SK-N-SH (cell line): ENCODE measurements around the gene TRPM3.

Source experiments
- FOSL2 ChIP-seq: IDR thresholded peaks from 2 replicates; pipeline ENCODE4 v1.4.0; 2012; ENCODE audit warnings: low read depth, mild to moderate bottlenecking, moderate library complexity, borderline replicate concordance
- POLR2AphosphoS5 ChIP-seq: IDR thresholded peaks from 2 replicates; pipeline ENCODE4 v1.6.1; 2012; ENCODE audit warnings: low read depth, low read length
- RAD21 ChIP-seq: IDR thresholded peaks from 2 replicates; pipeline ENCODE4 v1.6.1; 2012; ENCODE audit warnings: mild to moderate bottlenecking, low read length
- RCOR1 ChIP-seq: fragments of 150-350 bp; IDR thresholded peaks from 2 replicates; pipeline ENCODE4 v1.6.1; 2017; ENCODE audit warnings: antibody characterized with exemption, low read length
- SIN3A ChIP-seq: IDR thresholded peaks from 2 replicates; pipeline ENCODE4 v1.6.1; 2012; ENCODE audit warnings: low read depth, mild to moderate bottlenecking, low read length, moderate library complexity, borderline replicate concordance
- SMC3 ChIP-seq: IDR thresholded peaks from 2 replicates; pipeline ENCODE4 v1.6.1; 2012; ENCODE audit warnings: low read depth, low read length, improper control_type of control experiment
- TAF1 ChIP-seq: IDR thresholded peaks from 2 replicates; pipeline ENCODE4 v1.6.1; 2012; ENCODE audit warnings: low read depth, mild to moderate bottlenecking, low read length, moderate library complexity, borderline replicate concordance
- TCF12 ChIP-seq: IDR thresholded peaks from 2 replicates; pipeline ENCODE4 v1.4.0; 2012
- TF ChIP-seq, protein P1 (sequence below): fragments of 200-600 bp; sonication (generic); IDR thresholded peaks from 2 replicates; pipeline ENCODE4 v1.6.1; 2017; ENCODE audit warnings: antibody characterized with exemption, mild to moderate bottlenecking, moderate library complexity
- TF ChIP-seq, protein P2 (sequence below): IDR thresholded peaks from 2 replicates; pipeline ENCODE4 v1.6.1; 2012; ENCODE audit warnings: mild to moderate bottlenecking, low read depth, low read length, moderate library complexity

DNA sequence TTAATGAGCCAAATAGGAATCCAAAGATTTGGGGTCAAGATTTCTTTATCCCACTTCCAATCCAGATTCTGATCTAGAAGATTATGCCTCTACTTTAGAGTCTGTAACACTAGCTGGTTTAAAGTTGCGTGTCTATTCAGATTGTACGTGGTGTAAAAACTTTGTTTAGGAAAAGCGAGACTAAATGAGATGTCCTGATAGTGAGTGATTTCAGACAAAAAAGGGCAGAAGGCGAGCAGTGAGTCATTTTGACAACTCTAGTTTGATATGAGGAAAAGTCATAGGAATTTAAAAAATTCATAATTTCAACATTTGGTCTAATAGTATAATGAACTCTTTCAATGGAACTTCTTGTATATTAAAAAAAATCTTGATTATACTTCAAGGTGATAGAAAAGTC, 587.4 kb downstream of the TRPM3 start:
- TF ChIP-seq, protein P1, sequence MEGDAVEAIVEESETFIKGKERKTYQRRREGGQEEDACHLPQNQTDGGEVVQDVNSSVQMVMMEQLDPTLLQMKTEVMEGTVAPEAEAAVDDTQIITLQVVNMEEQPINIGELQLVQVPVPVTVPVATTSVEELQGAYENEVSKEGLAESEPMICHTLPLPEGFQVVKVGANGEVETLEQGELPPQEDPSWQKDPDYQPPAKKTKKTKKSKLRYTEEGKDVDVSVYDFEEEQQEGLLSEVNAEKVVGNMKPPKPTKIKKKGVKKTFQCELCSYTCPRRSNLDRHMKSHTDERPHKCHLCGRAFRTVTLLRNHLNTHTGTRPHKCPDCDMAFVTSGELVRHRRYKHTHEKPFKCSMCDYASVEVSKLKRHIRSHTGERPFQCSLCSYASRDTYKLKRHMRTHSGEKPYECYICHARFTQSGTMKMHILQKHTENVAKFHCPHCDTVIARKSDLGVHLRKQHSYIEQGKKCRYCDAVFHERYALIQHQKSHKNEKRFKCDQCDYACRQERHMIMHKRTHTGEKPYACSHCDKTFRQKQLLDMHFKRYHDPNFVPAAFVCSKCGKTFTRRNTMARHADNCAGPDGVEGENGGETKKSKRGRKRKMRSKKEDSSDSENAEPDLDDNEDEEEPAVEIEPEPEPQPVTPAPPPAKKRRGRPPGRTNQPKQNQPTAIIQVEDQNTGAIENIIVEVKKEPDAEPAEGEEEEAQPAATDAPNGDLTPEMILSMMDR = no peak
- TF ChIP-seq, protein P2, sequence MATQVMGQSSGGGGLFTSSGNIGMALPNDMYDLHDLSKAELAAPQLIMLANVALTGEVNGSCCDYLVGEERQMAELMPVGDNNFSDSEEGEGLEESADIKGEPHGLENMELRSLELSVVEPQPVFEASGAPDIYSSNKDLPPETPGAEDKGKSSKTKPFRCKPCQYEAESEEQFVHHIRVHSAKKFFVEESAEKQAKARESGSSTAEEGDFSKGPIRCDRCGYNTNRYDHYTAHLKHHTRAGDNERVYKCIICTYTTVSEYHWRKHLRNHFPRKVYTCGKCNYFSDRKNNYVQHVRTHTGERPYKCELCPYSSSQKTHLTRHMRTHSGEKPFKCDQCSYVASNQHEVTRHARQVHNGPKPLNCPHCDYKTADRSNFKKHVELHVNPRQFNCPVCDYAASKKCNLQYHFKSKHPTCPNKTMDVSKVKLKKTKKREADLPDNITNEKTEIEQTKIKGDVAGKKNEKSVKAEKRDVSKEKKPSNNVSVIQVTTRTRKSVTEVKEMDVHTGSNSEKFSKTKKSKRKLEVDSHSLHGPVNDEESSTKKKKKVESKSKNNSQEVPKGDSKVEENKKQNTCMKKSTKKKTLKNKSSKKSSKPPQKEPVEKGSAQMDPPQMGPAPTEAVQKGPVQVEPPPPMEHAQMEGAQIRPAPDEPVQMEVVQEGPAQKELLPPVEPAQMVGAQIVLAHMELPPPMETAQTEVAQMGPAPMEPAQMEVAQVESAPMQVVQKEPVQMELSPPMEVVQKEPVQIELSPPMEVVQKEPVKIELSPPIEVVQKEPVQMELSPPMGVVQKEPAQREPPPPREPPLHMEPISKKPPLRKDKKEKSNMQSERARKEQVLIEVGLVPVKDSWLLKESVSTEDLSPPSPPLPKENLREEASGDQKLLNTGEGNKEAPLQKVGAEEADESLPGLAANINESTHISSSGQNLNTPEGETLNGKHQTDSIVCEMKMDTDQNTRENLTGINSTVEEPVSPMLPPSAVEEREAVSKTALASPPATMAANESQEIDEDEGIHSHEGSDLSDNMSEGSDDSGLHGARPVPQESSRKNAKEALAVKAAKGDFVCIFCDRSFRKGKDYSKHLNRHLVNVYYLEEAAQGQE = no peak
- no peak for TF ChIP-seq POLR2AphosphoS5
- TF ChIP-seq TCF12 = no peak
- TF ChIP-seq RAD21 = no peak
- TF ChIP-seq RCOR1 = no peak
- no peak for TF ChIP-seq FOSL2
- no peak for TF ChIP-seq SMC3
- TF ChIP-seq SIN3A = no peak
- TF ChIP-seq TAF1 = no peak
